Endothelial cell of umbilical vein (primary cell): ENCODE data around the gene LLPH. TPM values are rescaled to one million over a fixed set of nuclear protein-coding genes. Genes with fewer than 3 reads are reported as not detected.

Source experiments
- BruUV-seq: library from RNA; stranded (reverse); fragments of 400-500 nt; replicated peaks from 2 replicates; lab custom pipeline; 2021; lab: Mats Ljungman, UMichigan
- CTCF ChIA-PET: fragments of 300-600, 350-600 bp; sonication (Branson Sonifier 250); formaldehyde crosslinking; loops from one replicate; lab custom pipeline; 2021; ENCODE audit warnings: antibody characterized with exemption, inconsistent platforms; lab: Charles Lee
- POLR2A ChIA-PET: fragments of 300-600, 350-600 bp; sonication (Branson Sonifier 250); formaldehyde crosslinking; loops from one replicate; lab custom pipeline; 2021; ENCODE audit warnings: antibody characterized with exemption, inconsistent platforms; lab: Charles Lee
- DNase-seq: peaks from one replicate; pipeline ENCODE4 v3.0.0-alpha.2; 2011; ENCODE audit warnings: low read depth, low spot score
- FAIRE-seq: peaks from 2 replicates; lab custom pipeline; 2011; peaks lifted over from hg19 to GRCh38; lab: Jason Lieb, UNC
- H2AFZ ChIP-seq: 2 replicates; pipeline ENCODE4 v1.6.0; 2012; ENCODE audit warnings: low read depth, low read length, control low read depth, inconsistent platforms
- H3K27ac ChIP-seq: 2 replicates; pipeline ENCODE4 v1.5.1; 2011; ENCODE audit warnings: low read depth, mild to moderate bottlenecking, control low read depth, low read length, moderate library complexity; ENCODE audit not compliant: insufficient read depth
- H3K27me3 ChIP-seq, 2 experiments: 2 replicates each; pipeline versions ENCODE4 v1.6.0 to v1.6.1; 2011; ENCODE audit warnings: low read length in 2 of 2, mixed read lengths in 1 of 2; ENCODE audit not compliant: control insufficient read depth in 2 of 2, insufficient read depth in 2 of 2
- H3K36me3 ChIP-seq, 2 experiments: 2 replicates in 1 of 2; 3 replicates in 1 of 2; pipeline ENCODE4 v1.5.1; 2011; ENCODE audit warnings: low read length in 2 of 2, mild to moderate bottlenecking in 1 of 2, moderate library complexity in 1 of 2; ENCODE audit not compliant: control insufficient read depth in 2 of 2, insufficient read depth in 2 of 2; ENCODE audit errors: extremely low read depth in 1 of 2
- H3K4me1 ChIP-seq: 3 replicates; pipeline ENCODE4 v1.5.1; 2011; ENCODE audit warnings: mild to moderate bottlenecking, low read length; ENCODE audit not compliant: control insufficient read depth, insufficient read depth; ENCODE audit errors: extremely low read depth
- H3K4me2 ChIP-seq: 2 replicates; pipeline ENCODE4 v1.6.1; 2011; ENCODE audit warnings: low read length, control low read depth, mixed read lengths; ENCODE audit not compliant: insufficient read depth
- H3K4me3 ChIP-seq, 3 experiments: fragments of 200-600 bp in 1 of 3; sonication (generic), shearing (Covaris generic) in 1 of 3; replicated peaks in 1 of 3; 2 replicates each; pipeline ENCODE4 v1.5.1; 2011 to 2016; ENCODE audit warnings: control low read depth in 3 of 3, low read length in 3 of 3, mild to moderate bottlenecking in 2 of 3, inconsistent platforms in 1 of 3, low read depth in 1 of 3, moderate library complexity in 1 of 3; ENCODE audit not compliant: insufficient read depth in 1 of 3
- H3K79me2 ChIP-seq: 2 replicates; pipeline ENCODE4 v1.6.0; 2012; ENCODE audit warnings: low read length, inconsistent platforms; ENCODE audit not compliant: control insufficient read depth, insufficient read depth
- H3K9ac ChIP-seq: replicated peaks from 2 replicates; pipeline ENCODE3; 2011; ENCODE audit warnings: low read length, control low read depth; ENCODE audit not compliant: insufficient read depth; ENCODE audit errors: extremely low read depth
- H3K9me1 ChIP-seq: replicated peaks from 3 replicates; pipeline ENCODE4 v1.6.0; 2011; ENCODE audit warnings: mild to moderate bottlenecking, low read length; ENCODE audit not compliant: control insufficient read depth, insufficient read depth; ENCODE audit errors: extremely low read depth
- H3K9me3 ChIP-seq: replicated peaks from 2 replicates; pipeline ENCODE4 v1.5.1; 2012; ENCODE audit warnings: low read length, inconsistent platforms; ENCODE audit not compliant: control insufficient read depth, insufficient read depth
- H4K20me1 ChIP-seq: replicated peaks from 2 replicates; pipeline ENCODE3; 2011; ENCODE audit warnings: mild to moderate bottlenecking, low read length; ENCODE audit not compliant: control insufficient read depth, insufficient read depth; ENCODE audit errors: extremely low read depth
- EZH2 ChIP-seq: IDR thresholded peaks from 2 replicates; pipeline ENCODE4 v1.6.1; 2012; ENCODE audit warnings: borderline replicate concordance, low read depth, mild to moderate bottlenecking, moderate library complexity, low read length, inconsistent platforms; ENCODE audit not compliant: severe bottlenecking
- FOS ChIP-seq: IDR thresholded peaks from 2 replicates; pipeline ENCODE4 v1.6.1; 2011; ENCODE audit warnings: mild to moderate bottlenecking, low read length, moderate library complexity, borderline replicate concordance; ENCODE audit not compliant: insufficient read depth
- GATA2 ChIP-seq: IDR thresholded peaks from 2 replicates; pipeline ENCODE4 v1.7.0; 2011; ENCODE audit warnings: low read depth, mild to moderate bottlenecking, moderate library complexity, mixed read lengths, low read length; ENCODE audit not compliant: insufficient read length, insufficient read depth
- JUN ChIP-seq: IDR thresholded peaks from 2 replicates; pipeline ENCODE4 v1.6.1; 2011; ENCODE audit warnings: borderline replicate concordance, low read depth; ENCODE audit not compliant: insufficient read length, insufficient read depth
- MAX ChIP-seq: IDR thresholded peaks from 2 replicates; pipeline ENCODE4 v1.6.1; 2011; ENCODE audit not compliant: insufficient read depth, insufficient read length
- MYC ChIP-seq: IDR thresholded peaks from one replicate; pipeline ENCODE4 v1.6.1; 2011; ENCODE audit warnings: mild to moderate bottlenecking, low read depth, low read length
- POLR2A ChIP-seq: IDR thresholded peaks from 2 replicates; pipeline ENCODE4 v1.6.1; 2012; ENCODE audit warnings: low read depth, mild to moderate bottlenecking, control low read depth, low read length
- POLR2AphosphoS5 ChIP-seq: IDR thresholded peaks from 2 replicates; pipeline ENCODE4 v1.6.1; 2012; ENCODE audit warnings: low read depth, mild to moderate bottlenecking, control low read depth, low read length, moderate library complexity; ENCODE audit not compliant: insufficient read depth
- dilution Hi-C: fragments of 300-500 bp; cut with MboI; formaldehyde crosslinking; loops from one replicate; pipeline ENCODE4 v1.15.0; 2019; ENCODE audit warnings: low sequenced_read_pairs; ENCODE audit not compliant: extremely low pct_ligation_motif_present
- intact Hi-C: fragments of 100-400 bp; cut with micrococcal nuclease; formaldehyde crosslinking; loops from one replicate; pipeline ENCODE4 v1.10.0; 2022
- polyA plus RNA-seq, 4 experiments: library from polyadenylated mRNA; depleted of rRNA in 3 of 4; stranded (reverse) in 3 of 4; unstranded in 1 of 4; fragments of >200 nt; gene quantifications; 2 replicates each; pipeline versions ENCODE4 v1.2.1 to v1.2.3, GENCODE V29; 2011 to 2012; ENCODE audit warnings: missing spikeins in 1 of 4
- total RNA-seq: library from RNA; stranded (reverse); gene quantifications from 2 replicates; pipeline ENCODE4 v1.2.3, GENCODE V29; 2021
- TF ChIP-seq, protein P1 (sequence below), 2 donors: IDR thresholded peaks; 1 replicate in 1 of 2; 2 replicates in 1 of 2; pipeline ENCODE4 v1.5.1; 2011; ENCODE audit warnings: low read length in 2 of 2, mild to moderate bottlenecking in 2 of 2, moderate library complexity in 2 of 2, control low read depth in 1 of 2, inconsistent platforms in 1 of 2, low read depth in 1 of 2; ENCODE audit not compliant: insufficient read depth in 1 of 2; ENCODE audit errors: extremely low read depth in 1 of 2

Gene LLPH
- total and polyA plus RNA-seq, 2 donors (not counting 3 experiments of a cell fraction or from before 2014, with no cell fraction given), result 4.0 to 34.0 TPM

- no peak for FAIRE-seq
- no peak overlapping the region for H3K9ac ChIP-seq
- H3K79me2 ChIP-seq, result no peaks in the 10 kb centered on the region
- ChIA-PET CTCF (no interaction called here), POLR2A (no interaction called here)
- H3K4me1 ChIP-seq, result no peaks in the 10 kb centered on the region
- H3K4me2 ChIP-seq, result no peak overlapping the region
- dilution Hi-C loops, result no loop called here
- H3K9me1 ChIP-seq, result no peaks in the 10 kb centered on the region
- no peak overlapping the region for H3K27ac ChIP-seq
- no peaks in the 10 kb centered on the region for H3K9me3 ChIP-seq
- H3K4me3 ChIP-seq, result no peak overlapping the region
- TF ChIP-seq GATA2 (no peak), POLR2A (no peak), FOS (no peak), JUN (no peak), MYC (no peak), POLR2AphosphoS5 (no peak), EZH2 (no peak), MAX (no peak)
- TF ChIP-seq, protein P1, sequence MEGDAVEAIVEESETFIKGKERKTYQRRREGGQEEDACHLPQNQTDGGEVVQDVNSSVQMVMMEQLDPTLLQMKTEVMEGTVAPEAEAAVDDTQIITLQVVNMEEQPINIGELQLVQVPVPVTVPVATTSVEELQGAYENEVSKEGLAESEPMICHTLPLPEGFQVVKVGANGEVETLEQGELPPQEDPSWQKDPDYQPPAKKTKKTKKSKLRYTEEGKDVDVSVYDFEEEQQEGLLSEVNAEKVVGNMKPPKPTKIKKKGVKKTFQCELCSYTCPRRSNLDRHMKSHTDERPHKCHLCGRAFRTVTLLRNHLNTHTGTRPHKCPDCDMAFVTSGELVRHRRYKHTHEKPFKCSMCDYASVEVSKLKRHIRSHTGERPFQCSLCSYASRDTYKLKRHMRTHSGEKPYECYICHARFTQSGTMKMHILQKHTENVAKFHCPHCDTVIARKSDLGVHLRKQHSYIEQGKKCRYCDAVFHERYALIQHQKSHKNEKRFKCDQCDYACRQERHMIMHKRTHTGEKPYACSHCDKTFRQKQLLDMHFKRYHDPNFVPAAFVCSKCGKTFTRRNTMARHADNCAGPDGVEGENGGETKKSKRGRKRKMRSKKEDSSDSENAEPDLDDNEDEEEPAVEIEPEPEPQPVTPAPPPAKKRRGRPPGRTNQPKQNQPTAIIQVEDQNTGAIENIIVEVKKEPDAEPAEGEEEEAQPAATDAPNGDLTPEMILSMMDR (IDR thresholded peaks at IDR 0.05; ENCODE audit: extremely low read depth in 1 of 2, insufficient read depth in 1 of 2, low read depth in 1 of 2, low read length in 2 of 2), result no peak
- intact Hi-C loops, result no loop called here
- BruUV-seq, result no TSS peak
- peaks cover 3% of the 10 kb centered on the region in 2 experiments for H3K27me3 ChIP-seq
- H2AFZ ChIP-seq, result no peak overlapping the region
- no peaks in the 10 kb centered on the region for H4K20me1 ChIP-seq
- H3K36me3 ChIP-seq, result no peaks in the 10 kb centered on the region
- no peak for DNase-seq
Measured at GRCh38 chr12:66074561-66074960, 56.0 kb downstream of the LLPH start.
